Osteoblast (primary cell): ENCODE measurements around the gene MAN1B1. TPM values are rescaled to one million over a fixed set of nuclear protein-coding genes. Genes with fewer than 3 reads are reported as not detected.

Source experiments
- DNase-seq: peaks from one replicate; pipeline ENCODE4 v3.0.0; 2011; ENCODE audit warnings: low spot score, mixed read lengths; ENCODE audit not compliant: insufficient read length; ENCODE audit errors: missing footprints
- H2AFZ ChIP-seq: 2 replicates; pipeline ENCODE4 v1.6.0; 2011; ENCODE audit warnings: mild to moderate bottlenecking, low read length
- H3K27ac ChIP-seq: 2 replicates; pipeline ENCODE4 v1.5.1; 2011; ENCODE audit warnings: mild to moderate bottlenecking, low read depth, low read length, moderate library complexity
- H3K27me3 ChIP-seq: 2 replicates; pipeline ENCODE4 v1.6.0; 2012; ENCODE audit warnings: mild to moderate bottlenecking, control low read depth, inconsistent platforms, low read length, moderate library complexity; ENCODE audit not compliant: insufficient read depth
- H3K36me3 ChIP-seq: 2 replicates; pipeline ENCODE4 v1.5.1; 2011; ENCODE audit warnings: mild to moderate bottlenecking, low read length, control low read depth, moderate library complexity; ENCODE audit not compliant: insufficient read depth
- H3K4me1 ChIP-seq: 2 replicates; pipeline ENCODE4 v1.5.1; 2011; ENCODE audit warnings: mild to moderate bottlenecking, low read length, control low read depth, moderate library complexity; ENCODE audit not compliant: insufficient read depth
- H3K4me2 ChIP-seq: 2 replicates; pipeline ENCODE4 v1.6.0; 2011; ENCODE audit warnings: mild to moderate bottlenecking, low read length; ENCODE audit not compliant: insufficient read depth
- H3K4me3 ChIP-seq: fragments of 200-600 bp; sonication (generic); 3 replicates; pipeline ENCODE4 v1.5.1; 2012; ENCODE audit warnings: mild to moderate bottlenecking, low read length, inconsistent platforms; ENCODE audit not compliant: insufficient read depth
- H3K79me2 ChIP-seq: 2 replicates; pipeline ENCODE4 v1.6.0; 2012; ENCODE audit warnings: mild to moderate bottlenecking, low read length, control low read depth, inconsistent platforms; ENCODE audit not compliant: insufficient read depth
- H3K9me3 ChIP-seq: 2 replicates; pipeline ENCODE4 v1.5.1; 2011; ENCODE audit warnings: low read depth, low read length, control low read depth
- H4K20me1 ChIP-seq: 2 replicates; pipeline ENCODE4 v1.6.0; 2012; ENCODE audit warnings: mild to moderate bottlenecking, low read length, control low read depth; ENCODE audit not compliant: insufficient read depth
- total RNA-seq: library from RNA; depleted of rRNA; stranded (reverse); fragments of >200 nt; gene quantifications from 2 replicates; pipeline ENCODE4 v1.2.3, GENCODE V29; 2012
- TF ChIP-seq, protein P1 (sequence below): IDR thresholded peaks from 2 replicates; pipeline ENCODE4 v1.5.1; 2011; ENCODE audit warnings: mild to moderate bottlenecking, low read depth, low read length, moderate library complexity; ENCODE audit errors: extremely low read depth

Gene MAN1B1
- total RNA-seq, 1 donor, result 94.1 TPM

DNA sequence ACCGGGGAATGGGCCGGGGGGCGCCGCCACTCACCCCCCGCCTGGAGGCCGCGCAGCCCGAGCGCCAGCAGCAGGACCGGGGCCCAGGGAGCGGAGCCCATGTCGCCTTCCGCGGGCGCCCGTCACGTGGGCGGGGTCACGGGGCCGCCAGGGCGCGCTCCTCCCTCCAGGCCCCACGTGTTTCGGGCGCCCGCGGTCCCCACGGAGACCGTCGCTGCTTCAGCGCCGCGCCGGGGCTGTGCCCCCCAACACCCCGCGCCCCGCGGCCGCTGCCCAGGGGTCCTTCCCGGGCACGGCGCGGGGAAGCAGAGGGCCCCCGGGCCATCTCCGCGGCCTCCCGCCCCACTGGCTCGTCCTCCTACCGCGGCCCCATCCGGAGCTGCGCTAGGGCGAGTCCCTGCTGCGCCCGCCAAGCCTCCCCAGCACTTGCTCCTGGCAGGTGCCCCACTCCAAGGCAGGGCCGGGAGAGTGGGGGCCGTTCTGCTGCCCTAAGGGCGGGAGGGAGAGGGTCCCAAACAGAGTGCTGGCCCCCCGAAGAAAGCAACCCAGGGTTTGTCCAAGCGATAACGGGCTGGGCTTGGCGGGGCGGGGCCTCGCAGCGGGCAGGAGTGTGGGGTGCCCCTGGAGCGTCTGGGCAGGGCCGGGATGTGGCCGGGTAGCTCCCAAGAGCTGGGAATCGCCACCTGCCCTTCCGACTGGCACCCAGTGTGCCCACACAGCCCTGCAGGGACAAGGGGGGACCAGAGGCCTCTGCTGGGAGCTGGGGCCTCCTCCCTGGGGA is 28.0 kb downstream of the MAN1B1 start, which contains the start of gene DPP7:
DPP7 (minus strand) TSS at position 121 of the 781 bp plus-strand sequence; CDS start at position 101, 20 bp downstream.
- H3K36me3 ChIP-seq, result peaks cover 8% of the 10 kb centered on the region
- peak within 1 kb of the TSS; percentile 59 for H2AFZ ChIP-seq
- peak; percentile 100 for DNase-seq
- no peaks in the 10 kb centered on the region for H3K27me3 ChIP-seq
- H3K4me2 ChIP-seq, result peak within 1 kb of the TSS; percentile 72
- H3K4me1 ChIP-seq, result no peaks in the 10 kb centered on the region
- H3K4me3 ChIP-seq, result peak within 1 kb of the TSS; percentile 73
- peaks cover 5% of the 10 kb centered on the region for H3K79me2 ChIP-seq
- no peaks in the 10 kb centered on the region for H3K9me3 ChIP-seq
- TF ChIP-seq, protein P1, sequence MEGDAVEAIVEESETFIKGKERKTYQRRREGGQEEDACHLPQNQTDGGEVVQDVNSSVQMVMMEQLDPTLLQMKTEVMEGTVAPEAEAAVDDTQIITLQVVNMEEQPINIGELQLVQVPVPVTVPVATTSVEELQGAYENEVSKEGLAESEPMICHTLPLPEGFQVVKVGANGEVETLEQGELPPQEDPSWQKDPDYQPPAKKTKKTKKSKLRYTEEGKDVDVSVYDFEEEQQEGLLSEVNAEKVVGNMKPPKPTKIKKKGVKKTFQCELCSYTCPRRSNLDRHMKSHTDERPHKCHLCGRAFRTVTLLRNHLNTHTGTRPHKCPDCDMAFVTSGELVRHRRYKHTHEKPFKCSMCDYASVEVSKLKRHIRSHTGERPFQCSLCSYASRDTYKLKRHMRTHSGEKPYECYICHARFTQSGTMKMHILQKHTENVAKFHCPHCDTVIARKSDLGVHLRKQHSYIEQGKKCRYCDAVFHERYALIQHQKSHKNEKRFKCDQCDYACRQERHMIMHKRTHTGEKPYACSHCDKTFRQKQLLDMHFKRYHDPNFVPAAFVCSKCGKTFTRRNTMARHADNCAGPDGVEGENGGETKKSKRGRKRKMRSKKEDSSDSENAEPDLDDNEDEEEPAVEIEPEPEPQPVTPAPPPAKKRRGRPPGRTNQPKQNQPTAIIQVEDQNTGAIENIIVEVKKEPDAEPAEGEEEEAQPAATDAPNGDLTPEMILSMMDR, result no peak
- H4K20me1 ChIP-seq, result peaks cover 5% of the 10 kb centered on the region
- no peak within 1 kb of the TSS for H3K27ac ChIP-seq

DNA sequence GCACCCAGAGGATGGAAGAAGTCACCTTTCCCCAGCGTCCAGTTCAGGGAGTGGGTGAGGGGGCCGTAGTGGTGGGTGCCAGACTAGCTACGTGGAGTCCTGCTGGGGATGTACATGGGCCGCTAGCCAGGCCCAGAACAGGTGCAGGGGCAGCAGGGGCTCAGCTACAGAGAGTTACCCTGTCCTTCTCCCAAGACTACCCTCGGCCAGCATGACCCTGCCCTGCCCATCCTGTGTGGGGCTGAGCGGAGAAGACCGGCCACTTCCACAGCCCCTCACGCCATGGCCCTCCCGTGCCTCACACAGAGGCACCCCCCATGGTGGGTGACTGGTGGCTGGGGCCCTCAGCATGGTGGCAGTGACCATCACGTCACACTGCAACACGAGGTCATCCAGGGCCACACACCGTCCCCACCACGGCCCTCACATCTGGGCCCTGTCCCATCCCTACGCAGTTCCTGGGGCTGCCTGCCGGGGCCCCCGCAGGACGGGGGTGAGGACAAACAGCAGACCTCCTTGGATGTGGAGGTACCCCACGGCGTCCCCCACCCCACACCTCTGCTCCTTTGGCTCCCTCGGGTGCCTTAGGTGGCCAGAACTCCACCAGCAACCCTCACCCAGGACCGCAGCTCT is 28.7 kb downstream of the MAN1B1 start:
- peaks cover 5% of the 10 kb centered on the region for H4K20me1 ChIP-seq
- TF ChIP-seq, protein P1, result no peak
- H3K4me1 ChIP-seq, result no peaks in the 10 kb centered on the region
- no peak overlapping the region for H3K4me2 ChIP-seq
- DNase-seq, result peak; percentile 89
- H3K27ac ChIP-seq, result no peak overlapping the region
- no peak overlapping the region for H2AFZ ChIP-seq
- no peaks in the 10 kb centered on the region for H3K9me3 ChIP-seq
- H3K4me3 ChIP-seq, result no peak overlapping the region
- peaks cover 4% of the 10 kb centered on the region for H3K36me3 ChIP-seq
- H3K79me2 ChIP-seq, result peaks cover 5% of the 10 kb centered on the region
- no peaks in the 10 kb centered on the region for H3K27me3 ChIP-seq

DNA sequence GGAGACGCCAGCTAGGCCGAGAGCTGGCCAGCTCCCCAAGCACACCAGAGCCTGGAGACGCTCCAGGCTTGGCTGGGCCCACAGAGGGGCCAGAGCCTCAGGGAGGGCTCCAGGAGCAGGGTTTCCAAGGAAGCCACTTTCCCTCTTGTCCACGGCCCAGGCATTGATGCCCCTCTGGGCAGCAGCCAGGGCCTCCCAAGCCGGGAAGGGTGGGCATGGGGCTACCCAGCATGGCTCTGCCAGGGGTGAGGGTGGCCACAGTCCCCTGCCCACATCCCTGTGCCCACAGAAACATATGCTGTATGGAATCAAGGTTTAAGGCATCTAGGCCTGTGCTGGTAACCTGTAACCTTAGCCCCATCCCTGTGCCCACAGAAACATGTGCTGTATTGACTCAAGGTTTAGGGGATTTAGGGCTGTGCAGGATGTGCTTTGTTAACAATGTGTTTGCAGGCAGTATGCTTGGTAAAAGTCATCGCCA is 29.3 kb downstream of the MAN1B1 start:
- Histone ChIP-seq H3K27me3 (no peaks in the 10 kb centered on the region), H3K4me2 (no peak overlapping the region), H3K79me2 (peaks cover 5% of the 10 kb centered on the region), H2AFZ (no peak overlapping the region), H3K4me3 (no peak overlapping the region), H3K4me1 (no peaks in the 10 kb centered on the region), H3K9me3 (no peaks in the 10 kb centered on the region), H3K27ac (no peak overlapping the region), H3K36me3 (peaks cover 4% of the 10 kb centered on the region), H4K20me1 (peaks cover 5% of the 10 kb centered on the region)
- TF ChIP-seq, protein P1, result no peak
- peak; percentile 86 for DNase-seq

DNA sequence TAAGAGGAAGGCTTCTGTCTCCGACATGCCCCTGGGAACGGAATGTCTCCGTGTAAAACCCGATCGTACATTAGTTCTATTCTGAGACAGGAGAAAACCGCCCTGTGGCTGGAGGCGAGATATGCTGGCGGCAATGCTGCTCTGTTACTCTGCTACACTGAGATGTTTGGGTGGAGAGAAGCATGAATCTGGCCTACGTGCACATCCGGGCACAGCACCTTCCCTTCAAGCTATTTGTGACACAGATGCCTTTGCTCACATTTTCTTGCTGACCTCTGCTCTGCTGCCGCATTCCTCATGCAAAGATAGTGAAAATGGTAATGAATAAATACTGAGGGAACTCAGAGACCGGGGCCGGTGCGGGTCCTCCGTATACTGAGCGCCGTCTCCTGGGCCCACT is 29.9 kb downstream of the MAN1B1 start:
- TF ChIP-seq, protein P1, result no peak
- Histone ChIP-seq H2AFZ (no peak overlapping the region), H3K27me3 (no peaks in the 10 kb centered on the region), H3K4me3 (no peak overlapping the region), H4K20me1 (peaks cover 5% of the 10 kb centered on the region), H3K9me3 (no peaks in the 10 kb centered on the region), H3K36me3 (peaks cover 4% of the 10 kb centered on the region), H3K79me2 (peaks cover 5% of the 10 kb centered on the region), H3K27ac (no peak overlapping the region), H3K4me1 (no peaks in the 10 kb centered on the region), H3K4me2 (no peak overlapping the region)
- DNase-seq, result no peak
